Liver (tissue), 9 donors: Measurements from ENCODE around the gene ATF7IP. TPM values are rescaled to one million over a fixed set of nuclear protein-coding genes. Genes with fewer than 3 reads are reported as not detected.

Experiments
- DNase-seq: peaks from one replicate; pipeline ENCODE4 v3.0.0-alpha.2; 2017; ENCODE audit warnings: low spot score
- H3K27ac ChIP-seq, 2 donors: one replicate each; pipeline ENCODE4 v1.7.0; 2013; ENCODE audit warnings: inconsistent platforms in 2 of 2, low read length in 2 of 2, control low read depth in 1 of 2, low read depth in 1 of 2, mild to moderate bottlenecking in 1 of 2
- H3K27me3 ChIP-seq, 4 donors: one replicate each; pipeline versions ENCODE4 v1.6.1 to v1.7.0; 2013; ENCODE audit warnings: low read length in 3 of 4, inconsistent platforms in 1 of 4, mild to moderate bottlenecking in 1 of 4, moderate library complexity in 1 of 4; ENCODE audit not compliant: control insufficient read depth in 4 of 4, insufficient read depth in 4 of 4
- H3K36me3 ChIP-seq, 4 donors: one replicate each; pipeline versions ENCODE4 v1.6.1 to v1.7.0; 2013; ENCODE audit warnings: low read length in 3 of 4, mild to moderate bottlenecking in 3 of 4, low read depth in 1 of 4, moderate library complexity in 1 of 4; ENCODE audit not compliant: control insufficient read depth in 4 of 4, insufficient read depth in 3 of 4
- H3K4me1 ChIP-seq, 4 donors: one replicate each; pipeline versions ENCODE4 v1.6.1 to v1.7.0; 2013; ENCODE audit warnings: low read length in 3 of 4, mild to moderate bottlenecking in 3 of 4, moderate library complexity in 1 of 4; ENCODE audit not compliant: control insufficient read depth in 4 of 4, insufficient read depth in 4 of 4
- H3K4me3 ChIP-seq, 3 donors: one replicate each; pipeline versions ENCODE4 v1.6.1 to v1.7.0; 2013; ENCODE audit warnings: low read length in 3 of 3, control low read depth in 1 of 3, low read depth in 1 of 3, mild to moderate bottlenecking in 1 of 3
- H3K9ac ChIP-seq, 2 donors: one replicate each; pipeline ENCODE4 v1.7.0; 2013; ENCODE audit warnings: low read length in 2 of 2, mild to moderate bottlenecking in 2 of 2, moderate library complexity in 2 of 2, control low read depth in 1 of 2, low read depth in 1 of 2
- H3K9me3 ChIP-seq, 4 donors: one replicate each; pipeline versions ENCODE4 v1.6.1 to v1.7.0; 2013; ENCODE audit warnings: low read length in 3 of 4; ENCODE audit not compliant: control insufficient read depth in 4 of 4
- ATF3 ChIP-seq: IDR thresholded peaks from 2 replicates; pipeline ENCODE4 v1.6.1; 2016; ENCODE audit warnings: antibody characterized with exemption
- CTCF ChIP-seq: fragments of 150-350 bp; IDR thresholded peaks from 2 replicates; pipeline ENCODE4 v1.5.1; 2017; ENCODE audit warnings: improper control_type of control experiment, low read depth, low read length; ENCODE audit not compliant: missing input control
- EGR1 ChIP-seq, 2 donors: IDR thresholded peaks; 2 replicates each; pipeline ENCODE4 v1.6.1; 2016 to 2018; ENCODE audit warnings: antibody characterized with exemption in 2 of 2, low read depth in 2 of 2
- FOXA1 ChIP-seq: IDR thresholded peaks from 2 replicates; pipeline ENCODE4 v1.6.1; 2016; ENCODE audit warnings: antibody characterized with exemption
- FOXA2 ChIP-seq: IDR thresholded peaks from 2 replicates; pipeline ENCODE4 v1.6.1; 2016; ENCODE audit warnings: antibody characterized with exemption
- GABPA ChIP-seq, 2 donors: IDR thresholded peaks in 1 of 2; conservative IDR thresholded peaks in 1 of 2; 2 replicates each; pipeline ENCODE4 v1.6.1; 2016; ENCODE audit warnings: antibody characterized with exemption in 2 of 2, mild to moderate bottlenecking in 1 of 2, moderate library complexity in 1 of 2
- JUND ChIP-seq, 2 donors: IDR thresholded peaks; 2 replicates each; pipeline ENCODE4 v1.6.1; 2016; ENCODE audit warnings: antibody characterized with exemption in 2 of 2
- MAX ChIP-seq: IDR thresholded peaks from 2 replicates; pipeline ENCODE4 v1.6.1; 2016; ENCODE audit warnings: antibody characterized with exemption
- REST ChIP-seq: IDR thresholded peaks from 2 replicates; pipeline ENCODE4 v1.6.1; 2016; ENCODE audit warnings: antibody characterized with exemption, mild to moderate bottlenecking
- TAF1 ChIP-seq: conservative IDR thresholded peaks from 2 replicates; pipeline ENCODE4 v1.6.1; 2016; ENCODE audit warnings: antibody characterized with exemption, mild to moderate bottlenecking
- ZBTB33 ChIP-seq: IDR thresholded peaks from 2 replicates; pipeline ENCODE4 v1.6.1; 2016; ENCODE audit warnings: antibody characterized with exemption
- WGBS: extraction: QIAGEN DNeasy Blood & Tissue Kit; methylation state at CpG from one replicate; pipeline ENCODE4 v1.1.7; 2013; 5-methylcytosine and 5-hydroxymethylcytosine counted together
- polyA plus RNA-seq, 2 donors: library from polyadenylated mRNA; stranded (reverse) in 1 of 2; unstranded in 1 of 2; fragments of 200-250 nt in 1 of 2; fragments of >200 nt in 1 of 2; fragmentation: Nextera tagmentation in 1 of 2; extraction: Ambion mirVana in 1 of 2; gene quantifications; one replicate each; pipeline versions ENCODE4 v1.2.1 to v1.2.3, GENCODE V29; 2013 to 2015
- total RNA-seq, 2 donors: library from RNA; depleted of rRNA; stranded (reverse); fragments of >200 nt; gene quantifications; one replicate each; pipeline ENCODE4 v1.2.3, GENCODE V29; 2014
- donor health status: healthy.
- donor health status: healthy.
- donor health status: healthy.
- donor health status: healthy.
- donor health status: healthy.

The ATF7IP gene
- total and polyA plus RNA-seq, 4 donors, result 3.9 to 25.6 (median 19.9) TPM

- no peaks in the 10 kb centered on the region for H3K9me3 ChIP-seq
- peaks cover 0 to 9% (median 2%) of the 10 kb centered on the region in 4 donors for H3K4me1 ChIP-seq
- no peaks in the 10 kb centered on the region for H3K27me3 ChIP-seq
- no peak overlapping the region for H3K4me3 ChIP-seq
- no peak overlapping the region for H3K9ac ChIP-seq
- H3K27ac ChIP-seq, result no peak overlapping the region
- no peak for TF ChIP-seq ZBTB33
- WGBS, result 98% methylated on average over 2 of the region's 2 CpGs
- DNase-seq, result no peak
- H3K36me3 ChIP-seq, result peaks cover 0 to 11% (median 3%) of the 10 kb centered on the region in 4 donors
These were observed 65.0 kb downstream of the ATF7IP start for GRCh38 chr12:14430394-14430986.

GRCh38 chr12:14431975-14432374 lies 66.5 kb downstream of the ATF7IP start:
- Histone ChIP-seq H3K9ac (no peak overlapping the region), H3K36me3 (peaks cover 2 to 19% (median 6%) of the 10 kb centered on the region in 4 donors), H3K4me3 (no peak overlapping the region), H3K4me1 (peaks cover 0 to 8% (median 2%) of the 10 kb centered on the region in 4 donors), H3K27me3 (no peaks in the 10 kb centered on the region), H3K9me3 (no peaks in the 10 kb centered on the region), H3K27ac (no peak overlapping the region)
- WGBS, result 95% methylated on average over 2 of the region's 2 CpGs
- DNase-seq, result no peak
- no peak for TF ChIP-seq GABPA (IDR thresholded peaks at IDR 0.05 in 1 of 2, conservative IDR thresholded peaks at IDR 0.05 in 1 of 2)
- TF ChIP-seq ATF3, result no peak
- TF ChIP-seq FOXA2, result no peak
- TF ChIP-seq MAX, result no peak
- TF ChIP-seq TAF1, result no peak
- no peak for TF ChIP-seq CTCF
- TF ChIP-seq REST, result no peak
- TF ChIP-seq FOXA1, result no peak
- no peak for TF ChIP-seq JUND (IDR thresholded peaks at IDR 0.05)
- TF ChIP-seq EGR1 (IDR thresholded peaks at IDR 0.05; ENCODE audit: low read depth in 2 of 2), result no peak
